Lower leg skin (tissue), 4 donors: ENCODE measurements around the gene RING1. TPM values are rescaled to one million over a fixed set of nuclear protein-coding genes. Genes with fewer than 3 reads are reported as not detected.
A peak's percentile ranks its signal among the peaks of the same experiment; 100 is the strongest.

Source experiments
- DNase-seq, 2 donors: peaks; one replicate each; pipeline ENCODE4 v3.0.0-alpha.2; 2019; ENCODE audit warnings: low spot score in 2 of 2
- H3K4me3 ChIP-seq: fragments of 200-600 bp; sonication (generic); 2 replicates; pipeline ENCODE4 v1.5.1; 2017; ENCODE audit warnings: mild to moderate bottlenecking, low read depth; ENCODE audit not compliant: poor library complexity, severe bottlenecking
- POLR2A ChIP-seq, 2 donors: fragments of 450-650 bp; IDR thresholded peaks; one replicate each; pipeline ENCODE4 v1.6.1; 2016 to 2017; ENCODE audit warnings: antibody characterized with exemption in 2 of 2, mild to moderate bottlenecking in 1 of 2, moderate library complexity in 1 of 2
- WGBS, 2 donors: methylation state at CpG; one replicate each; pipeline ENCODE4 v1.1.5; 2018; 5-methylcytosine and 5-hydroxymethylcytosine counted together
- intact Hi-C: fragments of 100-400 bp; cut with DNase I; formaldehyde crosslinking; loops from one replicate; pipeline ENCODE4 v1.15.0; 2023; ENCODE audit warnings: low total_unique reads
- total RNA-seq, 4 donors: library from RNA; depleted of rRNA; stranded (reverse); fragments of >200 nt; gene quantifications; one replicate each; pipeline ENCODE4 v1.1.0, GENCODE V29; 2016
- TF ChIP-seq, protein P1 (sequence below), 3 donors: fragments of 450-650 bp; IDR thresholded peaks; one replicate each; pipeline ENCODE4 v1.5.1; 2016; ENCODE audit warnings: antibody characterized with exemption in 3 of 3, mild to moderate bottlenecking in 3 of 3, moderate library complexity in 2 of 3

RING1 gene
- total RNA-seq, 4 donors from 2014 or later = 10.0 to 22.1 (median 13.7) TPM

DNA sequence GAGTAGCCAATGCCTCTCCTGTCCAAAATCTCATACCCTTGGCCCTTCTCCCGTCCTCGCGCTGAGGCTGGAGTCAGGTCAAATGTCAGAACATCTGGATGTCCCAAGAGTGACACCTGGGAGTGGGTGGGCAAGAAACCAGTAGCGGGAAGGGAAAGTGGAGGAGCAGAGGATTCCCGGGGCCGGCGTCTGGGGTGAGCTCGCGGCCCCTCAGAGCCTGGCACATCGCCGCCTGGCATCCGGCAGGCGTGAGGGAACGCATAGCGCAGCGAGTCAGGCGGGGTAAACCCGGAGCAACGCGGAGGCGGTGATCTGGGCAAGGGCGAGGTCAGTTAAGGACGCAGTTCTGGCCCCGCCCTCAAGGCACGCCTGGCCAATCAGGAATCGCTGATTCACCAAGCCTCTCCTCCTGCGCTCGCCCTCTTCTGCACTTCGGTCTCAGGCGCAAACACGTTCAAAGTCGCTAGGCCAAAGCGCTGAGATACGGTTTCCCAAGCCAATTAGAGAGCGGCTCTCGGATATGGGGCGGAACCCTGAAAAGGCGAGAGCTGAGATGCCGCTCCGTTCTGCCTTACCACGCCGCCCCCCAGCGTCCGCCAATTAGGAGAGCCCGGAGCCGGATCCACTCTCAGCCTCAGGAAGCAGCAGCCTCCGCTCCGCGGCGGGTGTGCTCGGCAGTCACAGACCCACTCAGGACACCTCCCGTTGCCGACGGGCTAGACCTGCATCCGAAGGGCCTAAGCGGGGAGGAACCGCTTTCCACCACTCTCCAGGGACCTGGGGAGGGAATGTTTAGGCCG lies 40.8 kb downstream of the RING1 start:
- intact Hi-C loops = loop anchor here (10.0 kb wide), 1 partner anchor 234 kb away; no protein-coding TSS in a partner anchor
- TF ChIP-seq, protein P1, sequence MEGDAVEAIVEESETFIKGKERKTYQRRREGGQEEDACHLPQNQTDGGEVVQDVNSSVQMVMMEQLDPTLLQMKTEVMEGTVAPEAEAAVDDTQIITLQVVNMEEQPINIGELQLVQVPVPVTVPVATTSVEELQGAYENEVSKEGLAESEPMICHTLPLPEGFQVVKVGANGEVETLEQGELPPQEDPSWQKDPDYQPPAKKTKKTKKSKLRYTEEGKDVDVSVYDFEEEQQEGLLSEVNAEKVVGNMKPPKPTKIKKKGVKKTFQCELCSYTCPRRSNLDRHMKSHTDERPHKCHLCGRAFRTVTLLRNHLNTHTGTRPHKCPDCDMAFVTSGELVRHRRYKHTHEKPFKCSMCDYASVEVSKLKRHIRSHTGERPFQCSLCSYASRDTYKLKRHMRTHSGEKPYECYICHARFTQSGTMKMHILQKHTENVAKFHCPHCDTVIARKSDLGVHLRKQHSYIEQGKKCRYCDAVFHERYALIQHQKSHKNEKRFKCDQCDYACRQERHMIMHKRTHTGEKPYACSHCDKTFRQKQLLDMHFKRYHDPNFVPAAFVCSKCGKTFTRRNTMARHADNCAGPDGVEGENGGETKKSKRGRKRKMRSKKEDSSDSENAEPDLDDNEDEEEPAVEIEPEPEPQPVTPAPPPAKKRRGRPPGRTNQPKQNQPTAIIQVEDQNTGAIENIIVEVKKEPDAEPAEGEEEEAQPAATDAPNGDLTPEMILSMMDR (IDR thresholded peaks at IDR 0.05) = no peak
- TF ChIP-seq POLR2A (IDR thresholded peaks at IDR 0.05) = peak in 1 of 2 donors; percentile 37
- H3K4me3 ChIP-seq = peak overlapping the region; percentile 44
- WGBS, 2 donors = 0% methylated on average over 49 of the region's 58 CpGs
- peak; percentile 98 to 99 for DNase-seq

DNA sequence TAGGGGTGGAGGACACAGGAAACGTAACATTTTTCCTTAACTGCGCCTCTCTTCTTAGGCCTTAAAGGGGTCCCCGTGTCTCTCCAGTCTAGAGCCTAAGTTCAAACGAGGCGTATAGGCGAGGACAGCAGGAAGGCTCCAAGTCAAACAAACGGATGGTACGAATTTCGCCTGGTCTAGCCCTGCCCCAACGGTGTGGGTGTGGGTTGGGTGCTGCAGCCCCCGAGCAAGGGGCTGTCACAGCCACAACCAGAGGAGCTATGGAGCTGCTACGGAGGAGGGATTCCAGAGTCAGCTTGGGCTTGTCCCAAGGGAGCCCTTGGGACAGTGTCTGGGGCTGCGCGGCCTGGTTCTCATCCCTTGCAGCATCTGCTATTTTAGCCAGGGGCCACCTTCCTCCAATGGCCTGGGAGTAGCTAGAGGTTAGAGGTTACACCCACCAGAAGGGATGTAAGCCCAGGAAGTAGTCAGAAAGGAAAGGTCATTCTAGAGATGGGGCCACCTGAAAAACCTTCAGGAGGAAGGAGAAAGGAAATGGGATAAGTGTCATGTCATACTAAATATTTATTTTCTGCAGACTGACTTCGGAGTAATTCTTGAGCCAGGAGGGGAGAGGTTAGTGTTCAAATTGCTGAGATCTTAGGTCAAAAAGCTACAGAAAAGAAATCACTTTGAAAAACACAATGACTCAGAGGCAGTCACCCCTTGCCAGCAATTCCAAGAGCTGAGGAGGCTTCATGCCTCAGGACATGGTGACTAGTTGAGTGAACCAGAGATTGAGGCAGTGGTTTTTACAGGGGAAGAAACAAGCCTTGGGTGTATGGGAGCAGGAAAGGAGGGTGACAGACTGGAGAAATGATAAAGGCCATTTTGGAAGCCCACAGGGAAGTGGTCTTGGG lies 41.7 kb downstream of the RING1 start:
- DNase-seq = peak in 1 of 2 donors; percentile 79
- TF ChIP-seq, protein P1 (IDR thresholded peaks at IDR 0.05) = no peak
- no peak for TF ChIP-seq POLR2A (IDR thresholded peaks at IDR 0.05)
- peak overlapping the region; percentile 44 for H3K4me3 ChIP-seq
- intact Hi-C loops = loop anchor here (10.0 kb wide), 1 partner anchor 235 kb away; no protein-coding TSS in a partner anchor
- 10 to 12% methylated on average over 15 of the region's 15 CpGs for WGBS, 2 donors

DNA sequence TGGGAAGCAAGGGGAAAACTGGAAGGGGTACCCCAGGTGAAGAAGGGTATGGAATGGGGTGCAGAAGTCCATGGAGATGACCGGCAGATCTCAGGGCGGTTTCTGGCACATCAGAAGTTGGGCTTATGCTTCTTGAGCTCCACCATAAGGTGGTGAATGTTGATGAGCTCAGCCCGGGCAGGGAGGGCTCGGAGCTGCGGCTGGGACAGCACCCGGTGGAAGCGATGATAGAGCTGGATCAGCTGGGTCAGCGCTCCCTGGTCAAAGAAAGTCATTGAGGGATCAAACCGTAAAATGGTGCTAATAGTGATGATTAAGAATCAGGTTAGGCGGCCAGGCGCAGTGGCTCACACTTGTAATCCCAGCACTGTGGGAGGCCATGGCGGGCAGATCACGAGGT lies 42.4 kb downstream of the RING1 start:
- intact Hi-C loops = no loop called here
- 93 to 96% methylated on average over 13 of the region's 13 CpGs for WGBS, 2 donors
- H3K4me3 ChIP-seq = no peak overlapping the region
- TF ChIP-seq, protein P1 (IDR thresholded peaks at IDR 0.05) = no peak
- TF ChIP-seq POLR2A (IDR thresholded peaks at IDR 0.05) = no peak
- DNase-seq = no peak

DNA sequence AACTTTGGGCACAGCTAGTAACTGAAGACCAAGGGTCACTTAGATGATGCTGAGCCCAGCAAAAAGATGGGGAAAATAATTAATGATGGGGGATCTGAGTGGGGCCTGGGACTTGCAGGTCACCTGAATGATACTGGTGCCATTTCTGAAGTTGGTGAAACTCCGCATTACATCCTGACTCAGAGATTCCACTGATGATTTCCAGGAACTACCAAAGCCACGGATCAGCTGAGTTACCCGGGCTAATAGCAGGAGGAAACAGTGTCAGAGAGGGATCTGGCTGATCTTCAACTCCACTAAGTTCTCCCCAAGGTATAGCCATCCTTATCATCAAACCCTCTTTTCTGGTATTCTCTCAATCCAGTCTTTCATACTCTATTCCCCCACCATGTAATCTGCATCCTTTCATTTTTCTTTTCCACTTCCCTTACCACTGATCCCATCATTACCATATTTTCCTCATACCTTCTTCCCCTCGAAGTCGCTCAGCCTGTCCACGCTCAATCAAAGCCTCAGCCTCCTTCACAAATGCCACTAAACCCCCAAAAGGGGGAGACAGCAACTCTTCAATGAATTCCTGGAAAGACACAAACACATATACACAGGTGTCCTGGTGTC lies 43.2 kb downstream of the RING1 start:
- DNase-seq = no peak
- intact Hi-C loops = no loop called here
- WGBS, 2 donors = 71 to 80% methylated on average over 6 of the region's 6 CpGs
- TF ChIP-seq, protein P1 (IDR thresholded peaks at IDR 0.05) = no peak
- no peak for TF ChIP-seq POLR2A (IDR thresholded peaks at IDR 0.05)
- no peak overlapping the region for H3K4me3 ChIP-seq

DNA sequence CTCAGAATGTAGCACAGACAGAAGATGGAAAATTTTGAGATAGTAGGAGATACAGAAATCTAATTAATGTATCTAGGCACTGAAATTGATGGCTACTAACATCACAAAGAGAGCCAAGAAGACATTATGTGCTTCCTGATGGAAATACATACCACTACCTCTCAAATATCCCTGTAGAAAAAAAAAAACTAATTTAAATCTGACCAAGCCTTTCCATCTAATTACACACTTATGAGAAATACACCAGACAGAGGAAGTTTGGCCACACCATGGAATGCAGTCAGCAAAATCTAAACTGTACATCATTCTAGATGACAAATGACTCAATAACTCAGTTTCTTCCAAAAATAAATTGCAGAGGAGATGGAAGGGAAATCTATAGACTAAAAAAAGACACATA lies 44.5 kb downstream of the RING1 start:
- TF ChIP-seq POLR2A (IDR thresholded peaks at IDR 0.05) = no peak
- TF ChIP-seq, protein P1 (IDR thresholded peaks at IDR 0.05) = no peak
- DNase-seq = no peak
- intact Hi-C loops = no loop called here
- no peak overlapping the region for H3K4me3 ChIP-seq
